ENCODE results near the gene ALAS1.

ALAS1 gene

GRCh38 chr3:52256622-52257021 lies 58.7 kb downstream of the ALAS1 start:
- Histone ChIP-seq H3K4me3 (ENCODE audit: low read depth, low read length) (no peak overlapping the region), H3K36me3 (replicated peaks) (peaks cover 90% of the 10 kb centered on the region), H3K27ac (no peak overlapping the region), H3K27me3 (replicated peaks) (no peaks in the 10 kb centered on the region)
- in situ Hi-C loops (cut with HindIII; ENCODE audit: low pct_ligation_motif_present, low sequenced_read_pairs) = no loop called here
- TF ChIP-seq CTCF (IDR thresholded peaks at IDR 0.05; ENCODE audit: low read depth, low read length, missing control alignments) = no peak
- DNase-seq = no peak

GRCh38 chr3:52257911-52258310 lies 60.0 kb downstream of the ALAS1 start:
- H3K27ac ChIP-seq = no peak overlapping the region
- in situ Hi-C loops (cut with HindIII; ENCODE audit: low pct_ligation_motif_present, low sequenced_read_pairs) = no loop called here
- H3K36me3 ChIP-seq (replicated peaks) = peaks cover 92% of the 10 kb centered on the region
- no peak for TF ChIP-seq CTCF (IDR thresholded peaks at IDR 0.05; ENCODE audit: low read depth, low read length, missing control alignments)
- no peaks in the 10 kb centered on the region for H3K27me3 ChIP-seq (replicated peaks)
- H3K4me3 ChIP-seq (ENCODE audit: low read depth, low read length) = no peak overlapping the region
- no peak for DNase-seq

GRCh38 chr3:52259035-52259434 lies 61.1 kb downstream of the ALAS1 start:
- in situ Hi-C loops (cut with HindIII; ENCODE audit: low pct_ligation_motif_present, low sequenced_read_pairs) = no loop called here
- no peak for DNase-seq
- no peak for TF ChIP-seq CTCF (IDR thresholded peaks at IDR 0.05; ENCODE audit: low read depth, low read length, missing control alignments)
- Histone ChIP-seq H3K4me3 (ENCODE audit: low read depth, low read length) (no peak overlapping the region), H3K27me3 (replicated peaks) (no peaks in the 10 kb centered on the region), H3K27ac (no peak overlapping the region), H3K36me3 (replicated peaks) (peaks cover 93% of the 10 kb centered on the region)

GRCh38 chr3:52259448-52259847 lies 61.5 kb downstream of the ALAS1 start:
- TF ChIP-seq CTCF (IDR thresholded peaks at IDR 0.05; ENCODE audit: low read depth, low read length, missing control alignments) = no peak
- Histone ChIP-seq H3K36me3 (replicated peaks) (peaks cover 96% of the 10 kb centered on the region), H3K27ac (no peak overlapping the region), H3K4me3 (ENCODE audit: low read depth, low read length) (no peak overlapping the region), H3K27me3 (replicated peaks) (no peaks in the 10 kb centered on the region)
- no peak for DNase-seq
- in situ Hi-C loops (cut with HindIII; ENCODE audit: low pct_ligation_motif_present, low sequenced_read_pairs) = no loop called here

- TF ChIP-seq CTCF (IDR thresholded peaks at IDR 0.05; ENCODE audit: low read depth, low read length, missing control alignments) = no peak
- H3K27me3 ChIP-seq (replicated peaks) = no peaks in the 10 kb centered on the region
- DNase-seq = no peak
- no peak overlapping the region for H3K27ac ChIP-seq
- in situ Hi-C loops (cut with HindIII; ENCODE audit: low pct_ligation_motif_present, low sequenced_read_pairs) = no loop called here
- H3K4me3 ChIP-seq (ENCODE audit: low read depth, low read length) = no peak overlapping the region
- peaks cover 90% of the 10 kb centered on the region for H3K36me3 ChIP-seq (replicated peaks)
These were observed 64.5 kb downstream of the ALAS1 start for GRCh38 chr3:52262447-52262846.

All from brain microvascular endothelial cell (primary cell).